ENCODE data around the gene NR2F1-AS1.

NR2F1-AS1 gene

DNA sequence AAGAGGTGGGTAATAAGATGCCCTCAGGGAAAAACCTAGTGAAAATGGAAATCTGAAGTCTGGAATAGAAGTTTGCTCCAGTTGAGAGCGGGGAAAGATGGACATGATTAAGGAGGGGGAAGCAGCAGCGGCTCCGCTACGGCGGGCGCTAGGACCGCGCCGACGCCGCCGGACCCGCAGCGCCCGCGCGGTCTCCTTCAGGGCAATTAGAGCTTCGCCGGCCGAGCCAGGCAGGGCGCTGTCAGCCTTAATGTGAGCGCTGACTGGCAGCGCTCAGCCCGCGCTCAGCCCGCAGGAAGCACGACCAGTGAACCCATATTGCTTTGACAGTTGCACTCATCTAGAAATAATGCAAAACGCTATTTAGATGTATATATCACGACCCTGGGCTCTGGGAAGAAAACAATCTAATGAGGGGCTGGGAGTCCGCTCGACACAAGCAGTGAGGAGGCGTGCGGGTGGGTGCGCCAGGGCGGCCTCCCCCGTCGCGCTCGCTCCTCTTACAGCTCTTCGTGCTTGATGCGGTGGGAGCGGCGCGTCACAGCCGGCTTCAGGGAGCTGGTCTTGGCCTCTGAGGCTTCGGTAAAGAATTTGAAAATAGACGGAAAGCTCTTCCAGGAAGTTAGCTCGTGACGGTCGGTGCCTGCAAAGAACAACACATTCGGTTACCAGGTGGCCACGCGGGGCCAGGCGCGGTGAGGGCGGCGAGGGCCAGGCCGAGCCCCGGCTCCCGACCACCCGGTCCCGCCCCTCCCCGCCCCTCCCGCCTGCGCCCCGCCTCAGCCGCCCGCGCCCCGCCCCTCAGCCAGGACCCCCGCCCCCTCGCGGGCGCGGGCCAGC lies 39.7 kb upstream of the NR2F1-AS1 start:
- H3K27me3 Mint-ChIP-seq (ENCODE audit: low read depth), result peaks cover 50% of the 10 kb centered on the region
- H3K27ac Mint-ChIP-seq, result peak overlapping the region; percentile 69 to 94 (median 92)
- TF ChIP-seq, protein P1, sequence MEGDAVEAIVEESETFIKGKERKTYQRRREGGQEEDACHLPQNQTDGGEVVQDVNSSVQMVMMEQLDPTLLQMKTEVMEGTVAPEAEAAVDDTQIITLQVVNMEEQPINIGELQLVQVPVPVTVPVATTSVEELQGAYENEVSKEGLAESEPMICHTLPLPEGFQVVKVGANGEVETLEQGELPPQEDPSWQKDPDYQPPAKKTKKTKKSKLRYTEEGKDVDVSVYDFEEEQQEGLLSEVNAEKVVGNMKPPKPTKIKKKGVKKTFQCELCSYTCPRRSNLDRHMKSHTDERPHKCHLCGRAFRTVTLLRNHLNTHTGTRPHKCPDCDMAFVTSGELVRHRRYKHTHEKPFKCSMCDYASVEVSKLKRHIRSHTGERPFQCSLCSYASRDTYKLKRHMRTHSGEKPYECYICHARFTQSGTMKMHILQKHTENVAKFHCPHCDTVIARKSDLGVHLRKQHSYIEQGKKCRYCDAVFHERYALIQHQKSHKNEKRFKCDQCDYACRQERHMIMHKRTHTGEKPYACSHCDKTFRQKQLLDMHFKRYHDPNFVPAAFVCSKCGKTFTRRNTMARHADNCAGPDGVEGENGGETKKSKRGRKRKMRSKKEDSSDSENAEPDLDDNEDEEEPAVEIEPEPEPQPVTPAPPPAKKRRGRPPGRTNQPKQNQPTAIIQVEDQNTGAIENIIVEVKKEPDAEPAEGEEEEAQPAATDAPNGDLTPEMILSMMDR (IDR thresholded peaks at IDR 0.05; ENCODE audit: unreplicated experiment in 3 of 3), result peak in 1 of 3 experiments; percentile 23
- peaks cover 3% of the 10 kb centered on the region for H3K36me3 Mint-ChIP-seq (ENCODE audit: low read depth)
- H3K4me1 Mint-ChIP-seq, result peaks cover 8% of the 10 kb centered on the region
- H3K4me3 Mint-ChIP-seq, result peak overlapping the region; percentile 97 to 98 (median 98)
- H3K9me3 Mint-ChIP-seq, result no peaks in the 10 kb centered on the region

DNA sequence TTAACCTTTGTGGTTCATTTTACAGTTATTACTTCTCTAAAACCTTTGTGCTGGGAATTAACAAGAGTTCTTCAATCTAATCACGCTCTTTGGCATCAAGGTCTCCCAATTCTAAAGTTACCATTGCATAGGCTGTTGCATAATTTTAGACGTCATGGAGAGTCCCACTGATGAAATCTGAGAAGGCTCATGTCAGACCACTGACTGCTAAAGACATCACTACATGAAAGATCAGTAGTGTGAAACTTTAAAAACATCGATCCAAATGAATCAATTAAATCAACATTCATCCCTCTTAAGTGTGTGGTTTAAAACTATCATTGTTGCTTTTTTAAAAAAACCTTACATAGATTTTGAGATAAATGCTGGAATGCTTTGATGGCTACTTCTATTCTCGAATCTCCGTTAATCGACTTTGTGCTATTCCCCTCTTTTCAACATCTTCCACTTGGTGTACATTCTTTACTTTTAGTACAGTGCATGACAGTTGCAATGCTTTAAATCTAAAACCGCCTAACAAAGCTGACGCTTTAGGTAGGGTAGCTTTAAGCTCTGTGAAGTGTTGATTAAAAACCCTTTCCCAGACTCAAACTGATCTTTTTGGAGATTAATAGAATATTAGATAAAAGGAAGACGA lies 35.6 kb upstream of the NR2F1-AS1 start:
- Mint-ChIP-seq H3K27me3 (ENCODE audit: low read depth) (peaks cover 85% of the 10 kb centered on the region), H3K4me3 (no peak overlapping the region), H3K36me3 (ENCODE audit: low read depth) (peaks cover 3% of the 10 kb centered on the region), H3K9me3 (no peaks in the 10 kb centered on the region), H3K27ac (no peak overlapping the region), H3K4me1 (peaks cover 18% of the 10 kb centered on the region)
- TF ChIP-seq, protein P1 (IDR thresholded peaks at IDR 0.05; ENCODE audit: unreplicated experiment in 3 of 3), result no peak

DNA sequence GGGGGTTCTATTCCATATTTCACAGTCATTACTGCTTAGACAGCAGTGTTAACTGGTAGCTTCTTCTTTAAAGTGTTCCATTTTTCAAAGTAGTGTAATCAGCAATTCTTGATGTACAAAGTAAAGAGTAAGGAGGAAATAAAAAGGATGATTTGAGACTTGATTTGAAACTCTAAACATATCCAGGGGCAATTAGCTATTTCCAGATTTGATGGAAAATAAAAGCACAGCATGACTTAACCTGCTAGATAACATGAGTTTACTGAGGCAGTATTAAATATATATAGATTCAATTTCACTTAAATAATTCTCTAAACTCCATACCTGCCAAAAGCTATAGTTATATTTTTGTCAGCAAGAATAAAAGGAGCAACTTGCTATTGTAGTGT lies 31.8 kb upstream of the NR2F1-AS1 start:
- H3K4me1 Mint-ChIP-seq, result peaks cover 14% of the 10 kb centered on the region
- no peak overlapping the region for H3K27ac Mint-ChIP-seq
- TF ChIP-seq, protein P1 (IDR thresholded peaks at IDR 0.05; ENCODE audit: unreplicated experiment in 3 of 3), result no peak
- H3K4me3 Mint-ChIP-seq, result peak overlapping the region in 2 of 3 experiments; percentile 24 to 34
- H3K36me3 Mint-ChIP-seq (ENCODE audit: low read depth), result peaks cover 3% of the 10 kb centered on the region
- H3K27me3 Mint-ChIP-seq (ENCODE audit: low read depth), result peaks cover 99% of the 10 kb centered on the region
- no peaks in the 10 kb centered on the region for H3K9me3 Mint-ChIP-seq

DNA sequence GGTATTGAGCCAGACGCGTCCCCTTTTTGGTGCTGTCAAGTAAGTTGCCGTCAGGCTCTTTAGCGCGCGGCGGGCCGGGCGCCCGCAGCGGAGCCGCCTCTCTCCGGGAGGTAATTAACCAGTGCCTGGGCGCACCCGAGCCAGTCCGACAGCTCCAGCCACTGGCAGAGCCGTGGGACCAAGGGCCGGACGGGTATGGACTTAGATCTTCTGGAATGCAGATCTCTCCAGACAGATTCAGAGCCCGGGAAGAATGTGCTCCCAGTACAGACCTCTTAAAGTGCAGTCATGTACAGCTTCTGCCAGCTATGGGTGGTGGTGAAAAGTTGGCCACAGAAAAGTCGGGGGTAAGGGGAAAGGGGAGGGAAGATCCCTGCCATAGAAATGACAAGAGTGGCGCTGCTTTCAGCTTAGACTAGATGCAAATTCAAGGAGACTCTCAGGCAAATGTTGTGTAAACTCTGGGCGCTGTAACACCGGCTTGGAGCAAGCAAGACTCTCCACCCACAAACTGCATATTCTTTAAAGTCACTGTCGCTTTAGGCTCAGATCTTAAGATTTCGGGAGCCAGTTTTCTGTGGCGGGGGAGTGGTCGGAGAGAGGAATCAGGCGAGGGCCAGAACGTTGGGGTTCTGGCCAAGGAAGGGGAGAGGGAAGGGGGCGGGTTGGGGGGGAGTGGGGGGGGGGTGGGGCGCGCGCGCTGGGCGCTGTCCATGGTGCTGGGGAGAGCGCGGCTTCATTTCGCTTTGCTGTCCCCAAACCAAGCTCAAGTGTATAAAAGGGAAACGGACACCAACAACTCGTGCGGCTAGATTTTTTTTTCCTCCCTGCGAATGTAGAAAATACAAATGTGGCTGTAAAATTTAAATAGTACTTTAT lies 31.2 kb upstream of the NR2F1-AS1 start:
- H3K36me3 Mint-ChIP-seq (ENCODE audit: low read depth), result peaks cover 3% of the 10 kb centered on the region
- TF ChIP-seq, protein P1 (IDR thresholded peaks at IDR 0.05; ENCODE audit: unreplicated experiment in 3 of 3), result no peak
- H3K9me3 Mint-ChIP-seq, result no peaks in the 10 kb centered on the region
- H3K4me3 Mint-ChIP-seq, result peak overlapping the region; percentile 46 to 69 (median 53)
- no peak overlapping the region for H3K27ac Mint-ChIP-seq
- peaks cover 21% of the 10 kb centered on the region for H3K4me1 Mint-ChIP-seq
- H3K27me3 Mint-ChIP-seq (ENCODE audit: low read depth), result peaks cover 99% of the 10 kb centered on the region

DNA sequence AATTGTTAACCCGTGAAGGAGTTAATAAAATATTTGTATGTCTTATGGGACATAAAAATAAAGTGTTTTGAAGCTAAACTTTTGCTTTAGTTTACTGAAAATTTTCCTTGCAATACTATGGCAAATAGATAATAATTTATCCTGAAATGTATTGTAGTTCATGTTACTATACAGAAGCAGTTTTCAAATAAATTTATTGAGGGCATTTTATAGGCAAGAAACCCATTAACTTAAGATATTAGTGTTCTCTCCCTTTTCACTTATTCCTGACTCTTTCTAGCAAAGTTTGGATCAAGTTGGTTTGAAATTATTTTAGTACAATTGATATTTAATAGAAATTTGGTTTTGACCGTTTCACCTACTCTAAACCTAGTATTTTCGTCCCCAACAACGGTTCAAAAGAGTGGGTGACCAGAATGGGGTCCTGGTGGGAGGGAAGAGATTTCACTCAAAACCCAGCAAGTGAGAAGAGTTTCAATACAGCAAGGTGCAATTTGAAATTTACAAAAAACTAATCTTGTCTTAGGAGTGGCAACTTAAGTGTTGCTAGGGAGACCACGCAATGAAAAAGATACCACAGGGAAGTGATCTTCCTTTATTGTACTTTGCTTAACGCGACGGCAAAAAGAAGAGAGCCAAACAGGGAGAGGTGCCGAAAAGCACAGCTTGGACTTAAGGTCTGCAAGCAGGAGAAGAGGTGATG lies 30.4 kb upstream of the NR2F1-AS1 start:
- Mint-ChIP-seq H3K9me3 (no peaks in the 10 kb centered on the region), H3K27me3 (ENCODE audit: low read depth) (peaks cover 99% of the 10 kb centered on the region), H3K4me1 (peaks cover 23% of the 10 kb centered on the region), H3K27ac (no peak overlapping the region), H3K4me3 (peak overlapping the region; percentile 53 to 69 (median 58)), H3K36me3 (ENCODE audit: low read depth) (no peaks in the 10 kb centered on the region)
- TF ChIP-seq, protein P1 (IDR thresholded peaks at IDR 0.05; ENCODE audit: unreplicated experiment in 3 of 3), result no peak
